ENCODE measurements around the gene PPM1N.

DNA sequence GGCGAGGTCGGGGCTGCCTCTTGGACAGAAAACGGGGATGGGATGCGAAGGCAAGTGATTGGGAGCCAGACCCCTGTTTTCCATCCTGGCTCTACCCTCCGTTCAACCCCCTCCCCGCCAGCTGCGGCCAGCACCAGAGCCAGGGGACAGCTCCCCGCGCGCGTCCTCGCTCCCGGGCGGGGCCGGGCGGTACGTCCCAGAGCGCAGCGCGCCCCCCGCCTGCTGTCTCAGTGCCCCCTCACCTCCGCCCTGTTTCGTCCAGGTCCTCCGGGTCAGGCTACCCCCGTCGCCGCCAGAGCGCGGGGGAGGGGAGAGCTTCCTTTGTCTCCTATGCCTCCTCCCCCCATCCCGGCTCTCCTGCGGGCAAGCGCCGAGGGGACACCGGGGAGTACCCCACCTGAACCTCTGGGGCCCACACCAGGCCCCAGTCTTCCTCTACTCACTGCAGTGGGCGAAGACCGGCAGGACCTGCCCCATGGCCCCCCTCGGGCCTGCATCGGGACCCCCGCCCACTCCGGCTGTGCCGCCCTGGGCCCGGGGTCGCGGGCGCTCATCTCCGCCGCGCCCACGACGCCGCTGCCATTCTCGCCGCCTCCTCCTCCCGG lies 1.8 kb upstream of the PPM1N start:
- TF ChIP-seq YY1 (IDR thresholded peaks at IDR 0.05; ENCODE audit: extremely low read depth, insufficient replicate concordance, low read depth, low read length) (no peak), JUND (IDR thresholded peaks at IDR 0.05) (no peak), CTCF (IDR thresholded peaks at IDR 0.05 in 2 of 3, conservative IDR thresholded peaks at IDR 0.05 in 1 of 3; ENCODE audit: borderline replicate concordance in 1 of 3, insufficient read depth in 1 of 3, low read depth in 2 of 3, low read length in 2 of 3) (no peak)
- TF ChIP-seq, protein P1, sequence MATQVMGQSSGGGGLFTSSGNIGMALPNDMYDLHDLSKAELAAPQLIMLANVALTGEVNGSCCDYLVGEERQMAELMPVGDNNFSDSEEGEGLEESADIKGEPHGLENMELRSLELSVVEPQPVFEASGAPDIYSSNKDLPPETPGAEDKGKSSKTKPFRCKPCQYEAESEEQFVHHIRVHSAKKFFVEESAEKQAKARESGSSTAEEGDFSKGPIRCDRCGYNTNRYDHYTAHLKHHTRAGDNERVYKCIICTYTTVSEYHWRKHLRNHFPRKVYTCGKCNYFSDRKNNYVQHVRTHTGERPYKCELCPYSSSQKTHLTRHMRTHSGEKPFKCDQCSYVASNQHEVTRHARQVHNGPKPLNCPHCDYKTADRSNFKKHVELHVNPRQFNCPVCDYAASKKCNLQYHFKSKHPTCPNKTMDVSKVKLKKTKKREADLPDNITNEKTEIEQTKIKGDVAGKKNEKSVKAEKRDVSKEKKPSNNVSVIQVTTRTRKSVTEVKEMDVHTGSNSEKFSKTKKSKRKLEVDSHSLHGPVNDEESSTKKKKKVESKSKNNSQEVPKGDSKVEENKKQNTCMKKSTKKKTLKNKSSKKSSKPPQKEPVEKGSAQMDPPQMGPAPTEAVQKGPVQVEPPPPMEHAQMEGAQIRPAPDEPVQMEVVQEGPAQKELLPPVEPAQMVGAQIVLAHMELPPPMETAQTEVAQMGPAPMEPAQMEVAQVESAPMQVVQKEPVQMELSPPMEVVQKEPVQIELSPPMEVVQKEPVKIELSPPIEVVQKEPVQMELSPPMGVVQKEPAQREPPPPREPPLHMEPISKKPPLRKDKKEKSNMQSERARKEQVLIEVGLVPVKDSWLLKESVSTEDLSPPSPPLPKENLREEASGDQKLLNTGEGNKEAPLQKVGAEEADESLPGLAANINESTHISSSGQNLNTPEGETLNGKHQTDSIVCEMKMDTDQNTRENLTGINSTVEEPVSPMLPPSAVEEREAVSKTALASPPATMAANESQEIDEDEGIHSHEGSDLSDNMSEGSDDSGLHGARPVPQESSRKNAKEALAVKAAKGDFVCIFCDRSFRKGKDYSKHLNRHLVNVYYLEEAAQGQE (IDR thresholded peaks at IDR 0.05; ENCODE audit: low read depth), result peak; percentile 97
